NK-92 (cell line): ENCODE measurements around the gene NME7.
"Not testable (repeated sequence)": the region's sequence is repeated elsewhere in the genome, so short reads cannot be mapped to it uniquely, and the experiment has no call there.

Experiments used
- DNase-seq: peaks from one replicate; lab custom pipeline; 2025; ENCODE audit not compliant: unreplicated experiment; lab: John Stamatoyannopoulos, UW

Gene NME7

DNA sequence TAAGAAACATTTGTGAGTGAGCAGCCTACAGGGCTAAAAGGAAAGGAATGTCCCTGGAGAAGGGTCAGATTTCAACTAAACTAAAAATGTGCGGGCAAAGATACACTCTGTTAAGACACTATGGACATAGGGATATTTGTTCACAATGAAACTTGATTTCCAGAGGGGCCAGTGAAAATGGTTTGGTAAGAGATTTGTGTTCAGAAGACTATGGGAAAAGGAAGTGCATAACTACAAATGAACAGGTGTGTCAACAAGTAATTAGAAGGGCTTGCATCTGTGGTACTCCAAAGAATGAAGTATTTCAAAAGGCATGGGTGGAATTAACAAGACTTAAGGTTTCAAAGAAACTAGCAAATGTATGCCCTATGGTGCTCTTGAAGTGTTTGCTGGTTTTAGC lies 60.4 kb downstream of the NME7 start:
- no peak for DNase-seq

DNA sequence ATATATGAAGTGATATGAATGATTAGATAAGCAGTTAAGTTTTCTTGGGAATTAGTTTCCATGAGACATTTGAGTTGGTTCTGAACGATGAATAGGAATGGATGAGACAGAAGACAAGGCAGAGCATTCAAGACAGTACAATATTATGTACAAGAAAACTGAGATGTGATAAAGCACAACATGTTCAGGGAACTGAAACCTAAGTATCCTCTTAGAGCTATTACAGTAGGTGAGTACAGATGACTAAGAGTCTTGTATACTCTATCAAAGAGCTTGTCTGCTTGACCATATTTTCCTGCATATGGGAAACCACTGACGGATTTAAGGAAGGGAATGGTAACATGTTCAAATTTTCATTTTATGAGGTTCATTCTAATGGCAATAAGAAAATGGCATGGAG lies 61.6 kb downstream of the NME7 start:
- DNase-seq = no peak

DNA sequence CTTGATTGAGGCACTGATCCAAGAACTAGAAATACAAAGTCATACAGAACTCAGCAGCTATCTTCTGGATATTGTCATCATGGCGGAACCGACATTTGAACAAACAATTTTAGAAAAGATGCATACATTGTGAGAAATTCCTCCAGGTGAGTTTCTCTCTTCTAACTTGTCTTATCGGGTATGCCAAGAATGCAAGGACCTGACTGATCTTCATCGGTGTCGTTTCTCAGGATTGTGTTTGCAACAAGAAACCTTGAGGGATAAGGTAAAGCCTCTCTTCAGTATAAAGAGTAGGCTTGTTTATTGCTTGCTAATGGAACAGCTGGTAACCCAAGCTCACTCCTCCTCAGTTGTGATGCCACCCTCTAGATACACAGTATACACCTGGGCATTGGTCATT lies 62.2 kb downstream of the NME7 start:
- no peak for DNase-seq

DNA sequence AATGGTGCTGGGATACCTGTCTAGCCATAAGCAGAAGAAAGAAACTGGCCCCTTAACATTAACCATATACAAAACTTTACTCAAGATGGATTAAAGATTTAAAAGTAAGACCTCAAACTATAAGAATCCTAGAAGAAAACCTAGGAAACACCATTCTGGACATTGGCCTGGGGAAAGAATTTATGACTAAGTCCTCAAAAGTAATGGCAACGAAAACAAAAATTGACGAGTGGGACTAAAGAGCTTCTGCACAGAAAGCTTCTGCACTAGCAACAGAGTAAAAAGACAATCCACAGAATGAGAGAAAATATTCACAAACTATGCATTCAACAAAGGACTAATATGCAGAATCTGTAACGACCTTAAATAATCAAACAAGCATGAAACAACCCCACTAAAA lies 66.7 kb downstream of the NME7 start:
- no peak for DNase-seq

DNA sequence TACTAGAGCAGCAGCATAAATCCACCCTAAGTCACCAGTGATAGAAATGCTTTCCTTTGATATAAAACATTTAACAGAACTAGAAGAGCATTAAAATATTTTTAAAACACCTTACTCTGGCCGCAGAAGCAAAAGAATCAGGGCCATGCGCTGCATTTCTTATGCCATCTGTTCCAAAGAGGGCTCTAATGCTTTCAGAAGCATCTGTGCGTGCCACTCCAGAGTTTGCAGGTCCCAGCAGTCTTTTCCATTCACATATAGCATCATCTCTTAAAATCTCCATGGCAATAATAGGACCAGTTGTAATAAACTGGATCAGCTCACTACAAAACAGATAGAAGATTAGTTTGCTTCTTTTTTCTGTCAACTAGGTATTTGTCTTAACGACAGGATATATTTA lies 69.2 kb downstream of the NME7 start:
- DNase-seq = no peak

DNA sequence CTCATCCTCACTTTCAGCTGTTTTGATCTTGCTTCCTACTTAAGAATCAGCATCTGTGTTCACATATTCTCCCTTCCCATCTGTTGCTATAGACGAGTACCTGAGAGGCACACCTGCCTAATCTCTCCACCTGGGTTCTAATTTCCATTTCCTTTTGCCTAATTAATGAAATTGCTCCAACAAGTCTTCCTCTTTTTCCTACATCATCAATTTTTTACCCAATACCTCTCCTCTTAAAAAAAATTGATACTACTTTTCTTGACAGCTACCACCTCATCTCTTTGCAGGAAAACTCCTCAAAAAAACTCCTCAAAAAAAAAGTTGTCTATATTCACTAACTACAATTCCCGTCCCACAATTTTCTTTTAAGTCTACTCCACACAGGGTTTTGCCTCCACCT lies 71.8 kb downstream of the NME7 start:
- no peak for DNase-seq

DNA sequence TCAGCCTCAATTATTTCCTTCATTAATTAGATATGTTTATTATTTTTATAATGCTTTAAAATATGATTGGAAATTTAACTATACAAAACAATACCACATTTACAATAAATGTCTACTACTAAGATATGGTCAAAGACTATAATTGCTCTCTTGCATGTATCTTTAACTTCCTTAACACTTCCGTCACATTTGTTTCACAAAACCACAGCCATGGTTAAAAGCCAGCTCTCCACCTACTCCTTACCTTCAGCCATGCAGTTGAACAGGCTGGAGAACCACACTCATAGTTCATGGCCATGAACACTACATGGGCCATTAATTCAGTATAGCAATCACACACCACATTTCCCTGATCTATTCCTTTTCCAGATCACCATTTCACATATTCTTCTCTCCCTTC lies 72.2 kb downstream of the NME7 start:
- DNase-seq = no peak

DNA sequence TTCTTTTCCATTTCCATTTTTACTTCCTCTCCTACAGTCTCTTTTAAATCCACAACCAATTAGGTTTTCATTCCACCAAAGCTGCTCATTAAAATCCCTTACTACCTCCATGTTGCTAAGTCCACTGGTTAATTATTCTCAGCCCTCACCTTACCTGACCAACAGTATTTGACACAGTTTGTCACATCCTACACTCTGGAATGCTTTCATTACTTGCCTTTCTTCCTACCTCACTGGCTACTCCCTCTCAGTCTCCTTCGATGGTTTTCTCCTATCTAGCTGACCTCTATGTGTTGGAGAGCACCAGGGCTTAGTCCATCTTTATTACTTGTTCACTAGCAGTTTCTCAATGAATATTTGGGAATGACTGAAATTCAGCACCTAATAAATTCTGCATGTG lies 78.6 kb downstream of the NME7 start:
- no peak for DNase-seq

DNA sequence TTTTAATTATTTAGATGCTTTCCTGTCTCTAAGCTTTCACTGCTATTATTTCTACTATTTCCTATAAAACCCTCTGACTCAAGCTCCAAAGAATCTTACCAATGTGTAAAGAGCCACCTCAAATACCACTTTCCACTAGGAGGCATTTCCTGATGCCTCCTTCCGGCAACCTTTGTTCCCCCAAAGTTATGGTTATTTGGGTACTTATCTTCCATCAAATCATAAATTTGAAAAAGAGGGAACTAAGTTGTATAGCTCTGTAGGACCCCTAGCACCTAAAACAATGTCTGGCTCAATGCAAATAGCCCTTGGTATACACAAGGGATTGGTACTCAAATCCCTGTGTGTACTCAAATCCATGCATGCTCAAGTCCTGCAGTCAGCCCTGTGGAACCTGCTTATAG lies 79.6 kb downstream of the NME7 start:
- DNase-seq = no peak

DNA sequence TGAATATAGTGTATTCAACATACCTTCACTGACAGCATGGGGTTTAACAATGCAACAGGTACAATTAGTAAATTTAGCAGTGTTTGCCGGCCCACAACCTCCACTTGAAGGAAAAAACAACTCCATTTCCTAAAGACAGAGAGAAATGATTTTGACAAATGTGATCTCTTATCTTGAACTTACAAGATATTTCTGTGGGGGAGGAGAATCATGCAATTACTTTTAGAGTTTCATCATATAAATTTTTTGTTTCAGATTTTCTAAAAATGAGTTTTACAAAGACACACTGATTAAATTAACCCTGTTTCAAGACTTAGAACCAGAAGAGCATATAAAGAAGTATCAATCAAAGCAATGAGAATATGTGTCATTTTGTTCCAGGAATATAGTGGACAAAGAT lies 80.3 kb downstream of the NME7 start:
- DNase-seq = no peak

DNA sequence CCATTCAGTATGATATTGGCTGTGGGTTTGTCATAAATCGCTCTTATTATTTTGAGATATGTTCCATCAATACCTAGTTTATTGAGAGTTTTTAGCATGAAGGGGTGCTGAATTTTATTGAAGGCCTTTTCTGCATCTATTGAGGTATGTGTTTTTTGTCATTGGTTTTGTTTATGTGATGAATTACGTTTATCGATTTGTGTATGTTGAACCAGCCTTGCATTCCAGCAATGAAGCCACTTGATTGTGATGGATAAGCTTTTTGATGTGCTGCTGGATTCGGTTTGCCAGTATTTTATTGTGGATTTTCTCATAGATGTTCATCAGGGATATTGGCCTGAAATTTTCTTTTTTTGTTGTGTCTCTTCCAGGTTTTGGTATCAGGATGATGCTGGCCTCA lies 86.0 kb downstream of the NME7 start:
- not testable (repeated sequence) for DNase-seq

DNA sequence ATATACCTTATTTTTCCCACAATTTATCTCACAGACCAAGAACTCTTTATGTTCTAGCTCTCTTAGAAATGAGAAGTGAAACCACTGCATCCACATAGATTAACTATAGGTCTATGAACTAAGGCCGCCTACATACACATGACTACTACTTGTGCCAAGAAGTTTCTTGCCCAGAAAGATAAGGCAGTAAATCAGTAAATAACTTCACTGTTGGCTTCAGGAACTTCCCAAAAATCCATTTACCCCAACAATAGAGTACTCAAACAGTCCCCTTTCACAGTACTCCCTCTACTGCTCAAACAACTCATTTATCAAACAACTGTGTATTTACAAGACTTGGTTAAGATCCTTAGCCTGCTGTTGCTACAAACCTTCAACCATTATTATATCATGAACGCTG lies 96.5 kb downstream of the NME7 start:
- DNase-seq = no peak

DNA sequence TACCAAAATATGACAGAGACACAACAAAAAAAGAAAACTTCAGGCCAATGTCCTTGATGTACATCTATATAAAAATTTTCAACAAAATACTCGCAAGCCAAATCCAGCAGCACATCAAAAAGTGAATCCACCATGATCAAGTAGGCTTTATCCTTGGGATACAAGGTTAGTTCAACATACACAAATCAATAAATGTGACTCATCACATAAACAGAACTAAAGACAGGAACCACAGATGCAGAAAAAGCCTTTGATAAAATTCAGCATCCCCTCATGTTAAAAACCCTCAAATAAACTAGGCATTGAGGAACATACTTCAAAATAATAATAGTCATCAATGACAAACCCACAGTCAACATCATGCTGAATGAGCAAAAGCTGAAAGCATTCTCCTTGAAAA lies 101.5 kb downstream of the NME7 start:
- no peak for DNase-seq

DNA sequence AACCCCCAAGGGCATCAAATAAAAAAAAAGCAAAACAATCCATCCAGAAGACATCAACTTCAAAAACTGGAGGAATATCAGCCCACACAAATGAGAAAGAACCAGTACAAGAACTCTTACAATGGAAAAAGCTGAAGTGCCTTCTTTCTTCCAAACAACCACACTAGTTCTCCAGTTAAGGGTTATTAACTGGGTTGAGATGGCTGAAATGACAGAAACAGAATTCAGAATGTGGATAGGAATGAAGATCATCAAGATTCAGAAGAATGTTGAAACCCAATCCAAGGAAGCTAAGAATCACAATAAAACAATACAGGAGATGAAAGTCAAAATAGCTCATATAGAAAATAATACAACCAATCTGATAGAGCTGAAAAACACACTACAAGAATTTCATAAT lies 104.5 kb downstream of the NME7 start:
- no peak for DNase-seq

DNA sequence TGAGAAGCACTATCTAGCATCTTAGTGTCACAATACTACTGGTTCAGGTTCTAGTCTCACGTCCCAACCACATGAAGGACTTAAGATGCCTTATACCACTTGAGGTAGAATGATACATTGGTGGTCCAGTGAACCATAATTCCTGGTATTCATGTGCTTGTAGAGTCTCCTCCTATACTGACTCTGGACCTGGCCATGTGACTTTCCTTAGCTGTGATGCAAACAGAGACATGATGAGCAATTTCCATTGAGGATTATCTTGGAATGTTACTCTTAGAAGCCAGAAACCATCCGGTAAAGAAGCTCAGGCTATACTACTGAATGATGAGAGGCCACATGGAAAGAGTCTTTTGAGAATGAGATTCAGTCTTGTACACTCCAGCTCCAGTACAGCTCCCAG lies 105.7 kb downstream of the NME7 start:
- DNase-seq = no peak

DNA sequence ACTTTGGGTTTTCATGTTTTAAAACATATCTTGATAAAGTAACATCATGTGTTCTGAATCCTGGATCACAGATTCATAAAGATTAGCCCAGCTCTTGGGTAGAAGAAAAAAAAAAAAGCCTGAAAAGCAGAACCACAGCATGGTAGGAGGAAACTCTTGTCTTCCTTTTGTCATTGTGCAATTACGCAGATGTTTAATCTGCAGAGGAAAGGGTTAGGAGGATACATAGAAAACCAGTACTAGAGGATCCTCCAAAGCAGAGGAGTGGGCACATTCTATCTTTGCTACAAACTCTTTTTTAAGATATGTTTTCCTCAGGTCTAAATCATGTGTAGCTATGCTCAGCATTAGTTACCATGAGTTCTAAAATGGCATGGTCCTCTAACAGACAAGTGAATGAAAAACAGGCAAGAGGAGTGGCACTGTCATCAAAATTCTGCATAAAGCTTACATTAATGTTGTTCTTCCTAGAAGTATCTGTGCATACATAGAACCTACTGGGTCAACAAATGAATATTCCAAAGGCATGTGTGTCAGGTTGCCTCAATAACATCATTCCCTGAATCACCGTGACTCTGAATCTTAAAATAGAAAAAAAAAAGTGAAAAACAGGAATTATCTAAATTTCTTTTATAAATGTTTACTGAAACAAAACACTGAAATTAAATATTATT lies 107.0 kb downstream of the NME7 start:
- no peak for DNase-seq

DNA sequence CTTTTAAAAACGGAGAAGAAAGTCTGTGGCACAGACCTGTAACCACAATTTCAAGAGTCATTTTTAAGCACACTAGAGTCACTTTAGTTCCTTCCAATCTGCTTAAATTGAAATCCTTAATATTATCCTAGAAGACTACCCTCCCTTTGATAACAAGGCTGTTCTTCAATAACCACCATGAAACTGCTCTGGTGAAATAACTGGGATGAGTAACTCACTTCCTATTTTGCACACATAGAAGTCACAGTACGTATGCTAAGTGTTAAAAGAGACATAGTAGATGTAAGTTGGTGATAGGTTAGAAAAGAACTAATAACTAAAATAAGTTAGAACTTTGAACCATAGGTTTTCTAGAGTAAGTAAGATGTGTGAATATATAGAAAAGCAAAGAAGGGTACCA lies 107.8 kb downstream of the NME7 start:
- DNase-seq = no peak

DNA sequence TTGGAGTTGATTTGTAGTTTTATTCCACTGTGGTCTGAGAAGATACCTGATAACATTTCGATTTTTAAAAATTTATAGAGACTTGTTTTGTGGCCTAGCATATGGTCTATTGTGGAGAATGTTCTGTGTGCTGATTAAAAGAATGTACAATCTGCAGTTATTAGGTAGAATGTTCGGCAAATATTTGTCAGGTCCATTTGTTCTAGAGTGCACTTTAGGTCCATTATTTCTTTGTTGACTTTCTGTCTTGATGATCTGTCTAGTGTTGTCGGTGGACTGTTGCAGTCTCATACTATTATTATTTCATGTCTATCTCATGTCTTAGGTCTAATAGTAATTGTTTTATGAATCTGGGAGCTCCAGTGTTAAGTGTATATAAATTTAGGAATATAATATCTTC lies 116.8 kb downstream of the NME7 start:
- no peak for DNase-seq

DNA sequence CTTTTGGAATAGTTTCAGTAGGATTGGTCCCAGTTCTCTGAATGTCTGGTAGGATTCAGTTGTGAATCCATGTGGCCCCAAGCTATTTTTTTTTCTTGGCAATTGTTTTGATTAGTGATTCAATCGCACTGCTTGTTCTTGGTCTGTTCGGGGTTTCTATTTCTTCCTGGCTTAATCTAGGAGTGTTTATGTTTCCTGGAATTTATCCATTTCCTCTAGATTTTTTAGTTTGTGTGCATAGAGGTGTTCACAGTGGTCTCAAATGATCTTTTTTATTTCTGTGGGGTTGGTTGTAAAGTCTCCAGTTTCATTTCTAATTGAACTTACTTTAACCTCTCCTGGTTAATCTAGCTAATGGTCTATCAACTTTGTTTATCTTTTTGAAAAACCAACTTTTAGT lies 117.6 kb downstream of the NME7 start:
- DNase-seq = no peak

DNA sequence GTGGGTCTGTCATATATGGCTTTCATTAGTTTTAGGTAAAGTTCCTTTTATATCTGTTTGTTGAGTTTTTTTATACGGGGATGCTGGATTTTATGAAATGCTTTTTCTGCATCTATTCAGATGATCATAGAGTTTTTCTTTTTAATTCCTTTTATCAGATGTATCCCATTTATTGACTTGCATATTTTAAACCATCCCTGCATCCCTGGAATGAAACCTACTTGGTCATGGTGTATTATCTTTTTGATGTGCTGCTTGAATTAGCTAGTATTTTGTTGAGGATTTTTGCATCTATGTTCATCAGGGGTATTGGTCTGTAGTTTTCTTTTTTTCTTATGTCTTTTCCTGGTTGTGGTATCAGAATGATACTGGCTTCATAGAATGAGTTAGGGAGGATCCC lies 118.0 kb downstream of the NME7 start:
- DNase-seq = no peak

DNA sequence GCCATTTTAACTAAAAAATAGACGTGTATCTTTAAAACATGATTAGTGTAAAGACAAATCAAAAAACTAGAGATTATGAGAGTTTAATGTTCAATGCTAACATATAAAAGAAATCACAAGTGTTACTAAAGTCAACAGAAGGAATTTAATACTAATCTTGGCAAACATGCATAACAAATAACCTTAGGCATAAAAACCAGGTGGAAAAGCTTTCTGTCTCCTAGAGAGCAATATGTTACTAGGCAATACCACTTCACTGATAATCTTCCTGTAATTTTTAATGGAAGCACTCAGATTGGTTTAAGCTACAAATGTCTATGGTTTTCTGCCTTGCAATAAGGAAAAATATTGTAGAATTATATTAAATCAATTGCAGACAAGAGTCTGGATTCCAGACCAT lies 121.9 kb downstream of the NME7 start:
- DNase-seq = no peak

DNA sequence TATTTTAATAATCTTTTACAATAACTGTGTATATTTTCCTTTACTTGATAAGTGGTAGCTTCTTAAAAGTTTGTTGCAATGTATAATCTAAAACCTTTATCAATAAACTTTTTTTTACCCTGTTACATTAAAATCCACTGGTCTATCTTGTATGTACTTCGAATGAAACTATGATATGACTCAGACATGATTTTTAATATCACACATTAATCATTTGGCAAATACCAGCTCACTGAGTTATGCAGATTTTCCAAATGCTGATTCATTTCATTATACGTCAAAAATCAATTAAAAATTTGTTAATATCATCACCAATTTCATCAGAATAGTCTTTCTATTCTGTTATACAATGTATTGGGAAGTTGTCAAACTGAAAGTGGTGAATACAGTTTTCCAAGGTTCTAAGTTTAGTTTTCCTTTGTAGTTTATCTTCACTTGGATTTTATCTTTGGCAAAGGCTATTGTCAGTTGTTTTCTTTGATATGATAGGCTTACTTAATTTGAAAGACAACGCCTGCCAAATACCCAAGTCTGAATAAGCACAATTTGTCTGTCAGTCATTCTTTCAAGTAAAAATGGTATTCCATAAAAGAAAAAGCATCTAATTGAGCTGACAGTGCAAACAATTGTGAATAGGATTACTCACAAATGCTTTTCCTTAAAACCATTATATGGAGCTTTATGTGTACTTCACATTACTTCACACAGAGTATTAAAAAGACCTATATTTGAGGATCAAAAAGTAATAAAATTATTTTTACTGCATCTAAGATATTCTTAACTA lies 127.0 kb downstream of the NME7 start:
- no peak for DNase-seq

DNA sequence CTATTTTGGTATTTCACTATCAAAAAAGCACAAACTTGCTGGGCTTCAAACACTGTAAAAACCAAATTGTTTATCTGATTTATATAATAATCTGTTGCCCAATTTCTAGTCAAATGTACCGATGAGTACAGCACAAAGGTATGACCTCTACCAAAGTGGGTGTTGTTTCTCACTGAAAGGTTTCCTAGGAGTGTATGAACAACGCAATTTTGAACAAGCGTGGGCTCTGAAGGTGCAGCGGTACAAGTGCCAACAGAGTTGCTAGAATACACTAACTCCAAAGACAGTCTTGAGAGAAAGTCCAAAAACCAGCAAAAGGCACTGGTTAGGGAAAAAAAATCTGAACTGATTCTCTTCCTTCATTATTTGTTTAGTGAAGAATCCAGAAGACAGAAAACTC lies 130.7 kb downstream of the NME7 start:
- no peak for DNase-seq
